DMS114 treated with DMSO at 0.1 percent for 48 hours (cell line): ENCODE results near the gene EIF3M.

Source experiments
- DNase-seq: peaks from one replicate; lab custom pipeline; 2025; ENCODE audit not compliant: unreplicated experiment; lab: John Stamatoyannopoulos, UW

The EIF3M gene

GRCh38 chr11:32583459-32584271, at the start of gene EIF3M:
TSS of gene EIF3M (plus strand) at chr11:32583831. CDS start at chr11:32583888, 57 bp downstream.
- DNase-seq: peak; percentile 75

- DNase-seq: no peak
These were observed 44.8 kb upstream of the EIF3M start for GRCh38 chr11:32538804-32539203.

DNA sequence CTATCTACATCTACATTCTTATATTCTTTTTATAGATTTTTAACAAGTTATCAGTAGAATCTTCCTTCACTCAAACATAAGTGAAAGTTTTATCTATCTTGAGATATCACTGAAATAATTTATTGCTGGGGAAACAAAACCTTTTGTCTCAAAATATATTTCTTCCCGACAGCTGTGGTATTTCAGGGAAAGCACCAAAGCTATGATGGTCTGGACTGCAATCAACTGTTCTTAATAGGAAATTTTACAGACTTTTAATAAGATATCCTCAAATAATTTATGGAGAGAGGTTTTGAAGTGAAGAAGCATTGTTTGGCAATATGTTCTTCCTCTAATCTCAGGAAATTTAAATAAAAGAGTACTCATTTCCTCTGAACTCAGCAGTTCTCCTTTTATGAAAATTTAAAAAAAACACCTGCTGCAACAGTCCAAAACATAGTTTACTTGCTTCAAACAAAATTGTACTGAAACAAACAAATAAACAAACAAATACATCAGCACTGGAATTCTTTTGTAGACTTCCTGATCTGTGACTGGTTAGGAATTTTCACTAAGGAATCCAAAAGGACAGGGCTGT, 33.9 kb upstream of the EIF3M start:
- no peak for DNase-seq

- no peak for DNase-seq
These were observed 33.4 kb upstream of the EIF3M start for GRCh38 chr11:32550207-32550606.

GRCh38 chr11:32555091-32555490, 28.5 kb upstream of the EIF3M start:
- DNase-seq: no peak

GRCh38 chr11:32555895-32556294, 27.7 kb upstream of the EIF3M start:
- no peak for DNase-seq

DNA sequence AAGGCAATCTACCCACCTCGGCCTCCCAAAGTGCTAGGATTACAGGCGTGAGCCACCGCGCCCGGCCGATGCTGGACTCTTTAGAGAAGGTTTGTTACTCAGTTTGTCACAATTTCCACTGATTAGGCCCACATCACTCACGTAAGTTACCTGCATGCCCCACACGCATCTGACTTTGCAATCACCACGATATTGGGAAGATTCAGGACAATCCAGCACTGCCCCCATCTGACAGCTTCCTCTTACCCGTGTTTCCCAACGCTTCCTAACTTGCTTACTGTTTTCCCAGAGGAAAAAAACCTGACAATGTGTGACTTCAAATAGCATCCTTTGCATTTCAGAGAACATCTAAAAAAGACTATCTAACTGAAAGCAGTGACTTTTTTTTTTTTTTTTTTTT, 21.8 kb upstream of the EIF3M start:
- no peak for DNase-seq

GRCh38 chr11:32562839-32563599, 20.6 kb upstream of the EIF3M start:
- DNase-seq: no peak

DNA sequence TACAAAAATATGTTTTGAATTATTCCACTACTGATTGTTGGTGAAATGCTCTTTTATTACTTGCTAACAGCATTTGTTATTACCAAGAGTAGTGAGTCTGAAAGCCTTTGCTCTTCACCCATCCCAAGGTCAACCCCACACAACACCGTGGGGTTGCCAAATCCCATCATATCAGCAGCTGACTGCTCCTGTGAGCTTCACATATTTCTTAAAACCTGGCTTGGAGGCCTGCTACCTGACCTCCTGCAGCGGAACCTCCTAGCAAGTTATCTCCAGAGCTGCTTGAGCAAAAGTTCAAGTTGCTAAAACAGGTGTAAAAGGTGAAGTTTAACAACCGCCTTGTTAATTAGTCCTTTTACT, 20.1 kb upstream of the EIF3M start:
- DNase-seq: no peak

DNA sequence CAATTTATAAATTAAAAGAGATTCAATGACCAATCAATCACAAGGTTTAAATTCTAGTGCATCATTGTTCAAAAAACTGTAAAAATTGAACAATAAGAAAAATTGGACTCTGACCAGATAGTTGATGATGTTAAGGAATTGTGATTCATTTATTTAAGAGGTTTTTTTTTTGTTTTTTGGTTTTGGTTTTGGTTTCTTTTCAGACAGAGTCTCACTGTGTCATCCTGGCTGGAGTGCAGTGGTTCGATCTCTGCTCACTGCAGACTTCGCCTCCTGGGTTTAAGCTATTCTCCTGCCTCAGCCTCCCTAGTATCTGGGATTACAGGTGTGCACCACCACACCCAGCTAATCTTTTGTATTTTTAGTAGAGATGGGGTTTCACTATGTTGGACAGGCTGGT, 17.1 kb upstream of the EIF3M start:
- DNase-seq: no peak

DNA sequence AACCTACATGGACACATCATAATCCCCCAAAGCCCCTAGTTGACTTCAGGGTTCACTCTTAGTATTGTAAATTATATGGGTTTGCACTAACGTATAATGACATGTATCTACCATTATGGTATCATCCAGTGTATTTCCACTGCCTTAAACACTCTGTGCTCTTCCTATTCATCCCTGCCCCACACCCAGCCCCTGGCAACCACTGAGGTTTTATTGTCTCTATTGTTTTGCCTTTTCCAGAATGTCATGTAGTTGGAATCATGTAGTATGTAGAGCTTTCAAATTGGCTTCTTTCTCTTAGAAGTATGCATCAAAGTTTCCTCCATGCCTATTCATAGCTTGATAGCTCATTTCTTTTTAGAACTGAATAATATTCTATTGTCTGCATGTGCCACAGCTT, 16.5 kb upstream of the EIF3M start:
- no peak for DNase-seq

GRCh38 chr11:32569313-32569881, 14.2 kb upstream of the EIF3M start:
- DNase-seq: no peak

DNA sequence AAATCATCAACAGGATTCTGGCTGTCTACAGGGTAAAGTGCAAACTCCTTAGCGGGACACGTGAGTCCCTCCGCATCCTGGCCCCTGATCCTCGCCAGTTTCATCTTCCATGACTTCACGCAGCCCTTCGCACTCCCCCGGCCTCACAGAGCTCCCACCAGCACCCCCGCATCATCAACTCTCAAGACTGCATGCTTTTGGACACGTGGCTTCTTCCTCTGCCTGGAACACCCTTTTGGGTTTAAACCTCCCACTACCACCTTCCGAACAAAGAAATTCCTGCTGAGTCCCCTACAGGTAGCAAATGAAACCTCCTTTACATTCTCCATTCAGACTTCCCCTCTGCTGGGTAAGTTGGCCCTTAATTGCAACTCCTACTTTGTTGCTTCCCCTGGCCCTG, 12.6 kb upstream of the EIF3M start:
- no peak for DNase-seq

DNA sequence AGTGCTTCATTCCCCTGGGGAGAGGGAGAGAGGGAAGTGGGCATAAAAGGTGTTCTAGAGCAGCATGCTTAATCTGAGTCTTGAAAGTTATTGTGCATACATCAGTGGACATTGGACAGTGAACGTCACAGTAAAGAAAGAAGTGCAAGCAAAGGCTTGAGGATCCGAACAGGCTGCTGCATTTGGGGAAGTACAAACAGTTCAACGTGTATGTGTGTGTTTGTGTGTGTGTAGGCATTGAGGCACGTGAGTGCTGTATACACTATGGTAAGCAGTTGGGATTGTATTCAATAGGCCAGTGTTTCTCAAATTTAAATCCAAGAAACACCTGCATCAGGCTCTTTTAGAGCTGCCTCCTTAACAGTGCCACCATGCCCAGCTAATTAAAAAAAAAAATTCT, 10.4 kb upstream of the EIF3M start:
- no peak for DNase-seq

DNA sequence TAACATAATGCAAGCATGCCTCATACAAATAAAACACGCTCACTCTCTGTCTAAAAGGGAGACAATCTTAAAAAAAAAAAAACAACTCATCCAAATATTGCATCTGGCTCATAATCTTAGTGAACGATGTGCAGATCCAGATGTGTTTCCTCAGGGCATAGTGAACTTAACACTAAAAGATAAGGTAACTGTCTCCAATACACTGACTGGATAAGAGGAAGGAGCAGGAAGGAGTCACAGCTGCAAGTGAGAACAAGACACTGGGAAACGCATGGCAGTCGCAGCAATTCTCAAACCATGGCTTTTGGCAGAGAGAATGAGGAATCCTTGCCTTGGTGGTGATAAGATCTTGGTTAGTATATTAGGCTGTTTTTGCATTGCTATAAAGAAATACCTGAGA, 9.2 kb upstream of the EIF3M start:
- no peak for DNase-seq

- no peak for DNase-seq
These were observed 8.6 kb upstream of the EIF3M start for GRCh38 chr11:32575070-32575469.

DNA sequence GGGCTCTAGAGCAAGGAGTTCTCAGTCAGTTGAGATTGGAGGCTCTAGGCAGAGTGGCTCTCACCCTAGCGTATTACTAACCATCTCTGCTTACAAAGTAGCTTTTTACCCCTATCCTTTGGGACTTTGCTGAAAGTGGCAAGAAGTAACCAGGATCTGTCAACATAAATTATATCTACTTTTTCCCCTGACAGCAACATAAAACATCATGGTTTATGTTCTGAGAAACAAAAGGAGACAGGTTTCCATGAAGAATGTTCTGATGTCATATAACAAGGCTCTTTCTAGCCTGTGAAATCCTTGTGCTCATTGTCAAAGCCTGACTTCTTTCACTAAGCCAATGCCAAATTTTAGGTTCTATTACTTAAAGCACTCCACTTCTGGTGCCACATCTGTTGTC, 7.2 kb upstream of the EIF3M start:
- no peak for DNase-seq

DNA sequence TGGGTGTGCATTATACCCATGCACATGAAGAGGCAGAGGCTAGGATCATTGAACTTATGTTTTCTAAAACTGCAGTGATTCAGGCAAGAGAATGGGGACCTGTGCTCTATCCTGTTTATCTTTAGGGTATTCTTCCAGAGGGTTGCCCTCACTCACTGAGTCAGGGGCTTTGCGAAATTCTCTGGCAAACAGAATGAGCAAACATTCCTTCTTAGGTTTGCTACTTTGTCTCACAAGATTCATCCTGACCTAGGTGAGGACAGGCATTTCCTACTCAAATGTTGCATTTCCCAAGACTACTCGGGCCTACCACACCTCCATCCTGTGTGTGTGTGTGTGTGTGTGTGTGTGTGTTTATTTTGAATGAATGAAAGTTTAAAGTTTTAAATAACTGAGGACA, 2.7 kb upstream of the EIF3M start:
- no peak for DNase-seq

- DNase-seq: no peak
These were observed 2.1 kb upstream of the EIF3M start for GRCh38 chr11:32581556-32581955.

DNA sequence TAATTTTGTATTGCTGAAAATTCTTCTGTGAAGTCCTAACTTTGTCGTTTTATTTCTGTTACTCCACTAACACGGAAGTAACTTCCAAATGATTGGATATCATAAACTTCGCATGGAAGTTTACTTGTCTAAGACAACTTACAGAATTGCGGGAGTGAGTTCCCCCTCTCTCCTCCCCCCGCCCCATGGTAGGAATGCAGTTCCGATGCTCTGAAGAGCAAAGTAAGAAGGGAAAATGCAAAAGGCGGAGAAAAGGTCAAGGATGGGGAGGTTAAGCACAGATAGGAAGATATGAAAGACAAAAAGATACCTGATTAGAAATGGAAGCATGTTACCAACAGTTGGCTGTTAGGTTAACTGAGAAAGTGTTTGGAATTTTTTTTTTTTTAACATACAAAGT, 1.3 kb downstream of the EIF3M start:
- DNase-seq: no peak

DNA sequence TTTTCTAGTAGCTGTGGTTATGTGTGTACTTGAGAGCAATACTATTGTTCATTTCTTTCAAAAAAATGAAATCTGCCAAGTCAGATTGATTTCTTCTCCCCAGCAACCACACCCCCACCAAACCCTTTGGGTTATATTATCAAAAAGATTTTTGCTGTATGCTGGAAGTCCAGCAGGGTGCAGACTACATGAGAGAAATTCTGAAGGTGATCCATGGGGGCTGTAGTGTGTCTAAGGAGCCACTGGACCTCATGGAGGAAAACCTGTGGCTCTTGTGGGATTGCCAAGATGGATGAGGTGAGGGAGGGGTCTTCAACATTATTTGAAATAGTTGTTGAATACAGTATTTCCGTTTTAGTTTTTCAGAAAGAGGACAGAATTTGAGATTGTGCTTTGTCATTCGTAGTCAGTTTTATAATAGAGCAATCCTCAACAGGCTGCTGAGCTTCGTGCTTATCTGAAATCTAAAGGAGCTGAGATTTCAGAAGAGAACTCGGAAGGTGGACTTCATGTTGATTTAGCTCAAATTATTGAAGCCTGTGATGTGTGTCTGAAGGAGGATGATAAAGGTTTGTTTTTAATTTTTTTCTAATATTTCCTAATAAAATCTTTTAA, 3.1 kb downstream of the EIF3M start:
- peak; percentile 14 for DNase-seq
